ENCODE measurements around the gene ZC3H7B.

ZC3H7B gene

DNA sequence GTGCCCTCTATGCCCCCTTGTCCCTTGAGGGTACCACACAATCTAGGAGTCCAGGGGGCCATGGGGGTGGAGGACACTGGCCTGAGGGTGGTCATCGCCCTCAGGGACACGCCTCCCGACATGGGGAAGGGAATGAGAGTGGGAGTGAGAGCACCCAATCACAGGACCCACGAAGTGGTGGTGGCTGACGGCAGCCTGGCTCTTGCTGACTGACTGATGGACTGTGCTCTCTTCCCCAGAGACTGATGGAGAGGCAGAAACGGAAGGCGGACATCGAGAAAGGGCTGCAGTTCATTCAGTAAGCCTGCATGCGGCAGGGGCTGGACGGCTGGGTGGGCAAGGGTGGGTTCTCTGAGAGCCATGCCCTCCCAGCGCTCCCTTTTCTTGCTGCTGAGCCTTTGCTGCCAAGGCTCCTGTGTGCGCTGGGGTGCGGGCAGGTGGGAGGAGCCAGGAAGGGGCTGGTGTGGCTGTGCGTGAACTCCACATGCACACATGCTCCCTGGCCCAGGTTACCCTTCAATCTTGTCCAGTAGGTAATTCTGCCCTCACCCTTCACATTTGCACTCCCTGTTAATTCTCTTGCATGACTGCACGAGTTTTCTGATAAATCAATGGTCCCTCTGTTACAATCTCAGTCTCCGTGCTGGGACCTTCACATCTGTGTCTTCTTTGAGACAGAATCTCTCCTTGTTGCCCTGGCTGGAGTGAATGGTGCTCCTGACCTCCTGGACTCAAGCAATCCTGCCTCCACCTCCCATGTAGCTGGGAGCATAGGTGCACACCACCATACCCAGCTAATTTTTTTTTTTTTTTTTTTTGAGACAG lies 19.3 kb downstream of the ZC3H7B start:
- in situ Hi-C loops (cut with MboI; ENCODE audit: low sequenced_read_pairs): no loop called here

DNA sequence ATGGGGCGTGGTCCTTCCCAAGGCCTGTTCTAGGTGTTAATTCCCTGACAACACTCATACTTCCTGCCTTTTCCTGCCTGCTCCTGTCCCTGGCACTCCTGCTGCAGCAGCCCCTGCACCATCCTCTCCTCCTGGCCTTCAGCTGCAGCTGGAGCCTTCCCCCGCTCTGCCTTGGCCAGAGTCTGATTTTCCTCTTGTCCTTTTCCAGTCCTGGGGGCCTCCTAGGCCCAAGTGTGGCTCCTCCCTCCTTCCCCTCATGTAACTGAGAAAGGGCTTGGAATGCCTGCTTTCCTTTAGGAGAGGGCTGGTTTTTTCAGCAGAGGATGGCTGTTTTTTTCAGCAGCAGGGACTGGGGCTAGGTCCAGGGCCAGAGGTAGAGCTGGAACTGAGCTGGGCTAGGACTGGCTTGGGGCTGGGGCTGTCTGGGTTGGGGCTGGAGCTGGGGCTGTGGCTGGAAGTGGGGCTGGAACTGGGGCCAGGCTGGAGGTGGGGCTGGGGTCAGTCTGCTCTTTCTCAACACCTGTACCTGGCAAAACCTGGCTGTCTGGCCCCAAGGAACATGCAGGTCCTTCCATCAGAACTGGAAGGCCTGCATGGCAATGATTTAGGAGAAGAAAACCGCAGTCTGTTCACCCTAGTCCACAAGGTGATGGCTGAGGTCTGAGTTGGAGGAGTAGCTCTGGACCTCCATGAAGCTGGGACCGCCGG lies 23.6 kb downstream of the ZC3H7B start:
- in situ Hi-C loops (cut with MboI; ENCODE audit: low sequenced_read_pairs): no loop called here

DNA sequence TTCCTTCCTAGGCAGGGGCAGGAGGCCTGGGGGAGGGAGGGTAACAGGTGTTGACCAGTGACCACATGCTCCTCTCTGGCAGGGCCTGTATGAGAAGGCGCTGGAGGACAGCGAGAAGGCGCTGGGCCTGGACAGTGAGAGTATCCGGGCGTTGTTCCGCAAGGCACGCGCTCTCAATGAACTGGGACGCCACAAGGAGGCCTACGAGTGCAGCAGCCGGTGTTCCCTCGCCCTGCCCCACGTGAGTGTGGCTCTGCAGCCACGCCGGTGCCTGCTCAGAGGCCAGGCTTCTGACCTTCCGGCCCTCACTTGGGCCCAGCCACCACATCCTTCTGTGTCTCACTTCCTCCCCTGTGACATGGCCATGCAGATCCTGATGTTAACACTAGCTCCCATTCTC lies 25.8 kb downstream of the ZC3H7B start:
- in situ Hi-C loops (cut with MboI; ENCODE audit: low sequenced_read_pairs): no loop called here

DNA sequence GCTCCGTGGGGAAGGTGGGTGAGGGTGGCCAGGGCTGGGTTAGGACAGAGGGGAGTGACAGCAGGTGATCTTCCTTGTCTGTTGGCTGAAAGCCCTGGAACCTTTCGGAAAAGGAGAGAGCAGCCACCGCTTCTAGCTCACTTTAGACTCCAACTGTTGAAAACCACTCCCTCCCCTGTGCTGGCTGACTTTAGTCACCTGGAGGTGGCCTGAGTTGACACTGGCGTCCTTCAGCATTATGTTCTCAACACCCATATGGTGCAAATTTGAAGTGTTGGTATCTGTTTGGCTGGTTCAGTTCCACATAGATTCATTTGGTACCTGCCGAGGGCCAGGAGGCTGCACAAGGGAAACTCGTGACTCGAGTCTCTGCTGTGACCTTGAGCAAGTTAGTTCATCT lies 28.8 kb downstream of the ZC3H7B start:
- in situ Hi-C loops (cut with MboI; ENCODE audit: low sequenced_read_pairs): no loop called here

GRCh38 chr22:41332217-41332939 lies 31.1 kb downstream of the ZC3H7B start:
- in situ Hi-C loops (cut with MboI; ENCODE audit: low sequenced_read_pairs): no loop called here

GRCh38 chr22:41333806-41334205 lies 32.5 kb downstream of the ZC3H7B start:
- in situ Hi-C loops (cut with MboI; ENCODE audit: low sequenced_read_pairs): no loop called here

GRCh38 chr22:41334215-41334614 lies 32.9 kb downstream of the ZC3H7B start:
- in situ Hi-C loops (cut with MboI; ENCODE audit: low sequenced_read_pairs): no loop called here

DNA sequence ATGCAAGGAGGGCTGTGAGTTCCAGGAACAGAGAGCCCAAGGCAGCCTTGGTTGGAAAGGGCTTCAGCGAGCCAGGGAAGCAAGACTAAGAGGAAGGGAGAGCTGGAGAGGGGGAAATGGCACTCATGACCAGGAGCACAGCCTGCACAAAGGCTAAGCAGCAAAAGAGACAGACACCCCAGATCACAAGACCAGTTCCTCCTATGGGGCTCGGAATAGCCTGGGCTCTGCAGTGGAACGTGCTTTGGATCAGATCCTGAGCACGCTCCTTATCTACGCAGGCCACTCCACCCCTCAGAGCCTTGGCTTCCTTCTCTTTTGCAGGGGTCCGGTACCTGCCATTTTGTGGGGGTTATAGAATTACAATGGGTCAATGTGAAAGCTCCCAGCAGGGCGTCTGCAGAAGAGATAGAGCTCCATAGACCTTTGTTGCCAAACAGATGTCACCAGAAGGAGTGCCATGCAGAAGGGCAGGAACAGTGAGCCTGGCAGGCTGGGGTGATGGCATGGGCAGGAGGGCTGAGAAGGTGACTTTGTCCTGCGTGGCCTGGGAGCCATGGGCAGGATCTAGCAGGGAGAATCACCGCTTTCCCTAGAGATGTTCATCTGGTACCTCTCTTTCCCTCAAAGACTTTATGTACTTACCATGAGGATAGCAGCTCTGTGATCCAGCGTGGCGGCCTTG lies 33.8 kb downstream of the ZC3H7B start:
- in situ Hi-C loops (cut with MboI; ENCODE audit: low sequenced_read_pairs): no loop called here

DNA sequence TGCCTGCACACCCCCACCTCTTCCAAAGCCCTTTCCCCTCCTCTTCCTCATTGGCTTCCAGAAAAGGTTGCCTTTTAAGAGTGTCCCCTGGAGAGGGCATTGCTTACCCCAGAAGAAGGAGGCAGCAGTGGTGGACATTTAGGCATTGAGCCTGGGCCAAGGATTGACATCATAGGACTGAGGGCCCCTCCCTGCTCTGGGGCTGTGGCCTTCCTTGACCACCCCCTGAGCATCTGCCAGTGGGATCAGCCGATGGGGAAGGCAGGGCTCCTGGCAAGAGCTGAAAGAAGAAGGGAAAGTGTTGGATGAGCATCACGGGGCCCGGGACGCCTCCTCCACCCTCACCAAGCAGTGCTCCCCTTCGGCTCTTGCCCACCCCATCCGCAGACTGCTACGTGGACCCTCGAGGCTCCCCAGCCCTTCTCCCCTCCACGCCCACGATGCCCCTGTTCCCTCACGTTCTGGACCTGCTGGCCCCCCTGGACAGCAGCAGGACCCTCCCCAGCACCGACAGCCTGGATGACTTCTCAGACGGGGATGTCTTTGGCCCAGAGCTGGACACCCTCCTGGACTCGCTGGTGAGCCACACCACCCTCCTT lies 37.4 kb downstream of the ZC3H7B start:
- in situ Hi-C loops (cut with MboI; ENCODE audit: low sequenced_read_pairs): no loop called here

DNA sequence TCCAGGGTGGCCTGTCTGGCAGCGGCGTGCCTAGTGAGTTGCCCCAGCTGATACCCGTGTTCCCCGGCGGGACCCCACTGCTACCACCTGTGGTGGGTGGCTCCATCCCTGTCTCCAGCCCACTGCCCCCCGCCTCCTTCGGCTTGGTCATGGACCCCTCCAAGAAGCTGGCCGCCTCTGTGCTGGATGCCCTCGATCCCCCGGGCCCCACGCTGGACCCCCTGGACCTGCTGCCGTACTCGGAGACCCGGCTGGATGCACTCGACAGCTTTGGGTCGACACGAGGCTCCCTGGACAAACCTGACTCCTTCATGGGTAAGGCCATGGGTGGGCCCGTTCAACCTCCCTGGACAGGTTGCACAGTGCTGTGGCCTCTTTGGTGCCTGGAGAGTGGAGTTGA lies 38.5 kb downstream of the ZC3H7B start:
- in situ Hi-C loops (cut with MboI; ENCODE audit: low sequenced_read_pairs): no loop called here

GRCh38 chr22:41340357-41340756 lies 39.0 kb downstream of the ZC3H7B start:
- in situ Hi-C loops (cut with MboI; ENCODE audit: low sequenced_read_pairs): no loop called here

DNA sequence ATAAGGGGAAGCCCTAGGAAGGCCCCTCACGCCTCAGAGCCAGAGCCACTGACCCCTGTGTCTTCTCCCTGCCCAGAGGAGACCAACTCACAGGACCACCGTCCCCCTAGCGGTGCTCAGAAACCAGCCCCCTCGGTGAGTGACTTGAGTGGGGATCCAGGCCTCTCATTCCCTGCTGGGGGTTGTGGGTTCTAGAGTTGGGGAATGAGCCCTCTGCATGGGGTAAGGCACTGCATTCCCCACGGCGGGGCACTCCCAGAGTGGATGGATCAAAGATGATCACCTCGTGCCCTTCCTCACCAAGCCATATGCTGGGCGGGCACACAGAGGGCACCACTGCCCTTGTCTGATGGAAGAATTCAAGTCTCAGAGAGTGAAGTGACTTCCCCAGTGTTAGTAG lies 39.7 kb downstream of the ZC3H7B start:
- in situ Hi-C loops (cut with MboI; ENCODE audit: low sequenced_read_pairs): no loop called here

GRCh38 chr22:41341990-41342389 lies 40.7 kb downstream of the ZC3H7B start:
- in situ Hi-C loops (cut with MboI; ENCODE audit: low sequenced_read_pairs): no loop called here

- in situ Hi-C loops (cut with MboI; ENCODE audit: low sequenced_read_pairs): no loop called here
Observed at GRCh38 chr22:41343300-41343699, 42.0 kb downstream of the ZC3H7B start.

GRCh38 chr22:41343717-41344116 lies 42.4 kb downstream of the ZC3H7B start:
- in situ Hi-C loops (cut with MboI; ENCODE audit: low sequenced_read_pairs): no loop called here

DNA sequence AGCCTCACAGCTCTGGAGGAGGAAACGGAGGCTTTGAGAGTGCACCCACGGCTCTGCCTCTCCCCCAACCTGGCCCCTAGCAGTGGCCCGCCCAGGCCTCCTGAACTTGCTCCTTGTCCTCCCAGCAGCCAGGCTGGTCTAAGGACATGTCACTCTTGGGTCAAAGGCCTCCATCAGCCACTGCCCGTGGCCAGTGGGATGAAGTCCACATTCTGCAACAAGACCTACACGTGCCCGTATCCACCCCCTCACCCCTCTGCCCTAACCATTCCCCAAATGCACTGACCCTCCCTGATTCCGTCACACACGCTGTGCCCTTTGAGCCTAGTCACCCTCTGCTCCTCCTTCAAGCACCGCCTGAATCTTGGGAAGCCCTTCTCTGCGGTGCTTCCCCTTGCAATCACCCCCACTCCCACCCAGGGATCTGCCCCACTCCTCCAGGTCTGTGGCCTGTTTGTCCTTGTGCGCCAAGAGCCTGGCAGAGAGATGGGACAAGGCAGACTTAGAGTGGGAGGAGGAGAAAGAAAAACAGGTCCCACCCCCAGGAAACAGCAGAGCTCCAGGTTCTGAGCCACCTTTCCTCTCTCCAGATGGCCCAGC lies 43.0 kb downstream of the ZC3H7B start:
- in situ Hi-C loops (cut with MboI; ENCODE audit: low sequenced_read_pairs): no loop called here

DNA sequence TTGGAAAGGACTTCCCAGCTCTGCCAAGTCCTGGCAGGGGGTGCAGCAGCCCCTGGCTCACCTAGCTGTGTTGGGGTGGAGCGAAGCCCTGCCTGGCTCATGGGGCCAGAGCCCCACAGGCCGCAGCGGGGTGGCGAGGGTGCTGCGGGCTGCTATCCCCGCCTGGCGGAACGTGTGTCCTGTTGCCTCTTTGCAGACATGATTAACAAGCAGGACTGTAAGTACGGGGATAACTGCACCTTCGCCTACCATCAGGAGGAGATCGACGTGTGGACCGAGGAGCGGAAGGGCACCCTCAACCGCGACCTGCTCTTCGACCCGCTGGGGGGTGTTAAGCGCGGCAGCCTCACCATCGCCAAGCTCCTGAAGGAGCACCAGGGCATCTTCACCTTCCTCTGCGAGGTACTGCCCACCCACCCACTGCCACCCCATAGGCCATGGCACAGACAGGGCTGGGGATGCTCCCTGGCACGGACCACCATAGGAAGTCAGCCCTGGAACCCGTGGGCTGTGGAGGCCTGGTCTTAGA lies 44.5 kb downstream of the ZC3H7B start:
- in situ Hi-C loops (cut with MboI; ENCODE audit: low sequenced_read_pairs): no loop called here

DNA sequence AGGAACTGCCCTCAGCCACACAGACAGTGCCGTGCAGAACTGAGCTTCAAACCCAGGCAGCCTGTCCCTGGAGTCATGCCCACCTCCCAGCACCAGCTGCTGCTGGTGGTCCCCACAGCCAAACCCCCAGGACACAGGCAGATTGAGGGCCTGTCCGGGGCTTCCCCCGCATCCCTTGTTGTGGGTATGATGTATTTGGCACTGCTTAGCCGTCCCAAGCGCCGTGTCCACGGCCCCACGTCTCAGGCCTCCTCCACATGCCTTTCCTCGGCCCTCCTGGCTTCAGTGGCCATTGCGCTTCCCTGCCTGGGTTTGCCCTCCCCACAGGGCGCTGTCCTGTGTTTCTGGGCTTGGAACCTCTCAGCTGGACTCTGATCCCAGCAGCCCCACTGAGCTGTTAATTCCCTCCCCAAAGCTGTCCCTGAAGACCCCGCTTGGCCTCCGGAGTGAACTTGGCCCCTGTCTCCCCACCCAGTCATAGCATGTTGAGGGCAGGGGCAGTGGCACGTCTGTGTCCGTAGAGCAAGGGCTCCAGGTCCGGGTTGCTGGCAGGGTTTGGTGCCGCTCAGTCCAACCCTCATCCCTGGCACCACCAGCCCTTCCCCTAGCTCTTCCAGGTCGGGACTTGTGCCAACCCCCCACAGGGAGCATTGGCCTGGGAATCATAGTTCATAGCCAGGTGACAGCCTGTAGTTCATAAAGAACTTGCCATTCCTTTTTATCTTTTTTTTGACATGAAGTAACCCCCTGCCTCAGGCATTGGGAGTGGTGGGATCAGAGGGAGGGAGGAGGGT lies 45.9 kb downstream of the ZC3H7B start:
- in situ Hi-C loops (cut with MboI; ENCODE audit: low sequenced_read_pairs): no loop called here

DNA sequence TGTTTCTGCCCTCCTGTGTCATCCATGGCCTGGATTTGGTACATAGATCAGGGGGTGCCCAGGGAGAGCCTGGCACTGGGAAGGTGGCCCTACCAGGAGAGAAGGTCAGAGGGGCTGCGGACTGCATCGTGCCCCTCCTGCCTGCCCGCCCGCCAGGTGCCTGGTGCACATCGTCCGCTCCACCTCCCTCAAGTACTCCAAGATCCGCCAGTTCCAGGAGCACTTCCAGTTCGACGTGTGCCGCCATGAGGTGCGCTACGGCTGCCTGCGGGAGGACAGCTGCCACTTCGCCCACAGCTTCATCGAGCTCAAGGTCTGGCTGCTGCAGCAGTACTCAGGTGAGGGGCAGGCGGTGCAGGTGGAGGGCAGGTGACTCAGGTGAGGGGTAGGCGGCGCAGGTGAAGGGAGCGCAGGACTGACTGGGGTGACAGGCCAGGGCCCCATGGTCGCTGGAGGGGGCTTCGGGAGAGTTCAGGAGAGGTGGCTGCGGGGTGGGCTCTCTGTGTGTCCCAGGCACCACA lies 47.7 kb downstream of the ZC3H7B start:
- in situ Hi-C loops (cut with MboI; ENCODE audit: low sequenced_read_pairs): no loop called here

All from HL-60/S4 treated with retinoic acid at 250 ng/mL for 4 days and 3 days (cell line).